ENCODE results near the gene GUCY1A2.

GUCY1A2 gene

DNA sequence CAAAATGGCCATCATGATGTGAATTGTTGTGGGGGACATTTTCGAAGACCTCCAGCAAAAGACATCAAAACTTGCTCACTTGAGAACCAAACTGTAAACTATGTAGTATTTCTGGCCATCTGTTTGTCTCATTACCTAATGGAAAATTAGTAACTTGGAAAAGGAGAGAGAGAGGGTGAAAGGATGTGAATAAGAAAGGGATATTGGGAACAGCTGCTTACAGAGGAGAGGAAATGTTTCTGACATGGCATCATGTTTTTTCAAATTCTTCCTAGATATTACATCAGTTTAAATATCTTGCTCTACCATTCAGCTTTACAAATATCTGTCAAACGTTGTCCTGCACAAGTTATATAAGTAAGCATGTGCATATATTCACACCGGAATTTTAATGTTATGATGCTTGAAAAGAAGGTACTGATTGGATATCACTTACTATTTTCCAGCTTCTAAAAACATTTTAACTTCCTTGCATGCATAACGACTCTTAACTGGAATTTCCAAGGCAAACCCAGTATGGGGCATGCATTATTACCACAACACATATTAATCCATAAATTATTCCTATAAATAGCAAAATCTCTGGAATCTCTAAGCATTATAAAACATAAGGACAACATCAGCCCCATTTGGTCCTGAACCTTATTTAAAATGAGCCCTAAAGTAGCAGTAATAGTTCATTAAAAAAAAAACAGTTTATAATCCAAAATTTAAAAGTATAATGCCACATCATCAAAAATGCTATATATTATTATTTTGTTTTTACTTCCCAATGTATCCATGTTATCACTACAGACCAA lies 20.0 kb downstream of the GUCY1A2 start:
- DNase-seq = no peak

DNA sequence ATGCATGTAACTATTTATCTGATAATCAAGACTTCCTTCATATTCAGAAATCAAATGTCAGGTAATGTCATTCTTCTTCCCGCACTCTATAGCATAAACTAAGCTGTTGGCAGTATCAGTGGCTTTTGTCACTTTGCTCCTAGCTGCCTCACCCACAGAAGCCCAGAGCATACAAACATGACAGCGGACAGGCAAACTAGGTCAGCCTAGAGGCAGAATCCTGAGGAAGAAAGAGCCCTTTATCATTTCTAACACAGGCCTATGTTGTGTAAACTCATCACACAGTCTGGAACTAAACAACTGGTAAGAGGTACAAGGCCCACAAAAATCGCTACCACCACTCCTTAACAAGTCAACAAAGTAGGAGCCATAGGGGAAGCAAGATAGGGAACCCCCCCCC lies 21.0 kb downstream of the GUCY1A2 start:
- DNase-seq = no peak

DNA sequence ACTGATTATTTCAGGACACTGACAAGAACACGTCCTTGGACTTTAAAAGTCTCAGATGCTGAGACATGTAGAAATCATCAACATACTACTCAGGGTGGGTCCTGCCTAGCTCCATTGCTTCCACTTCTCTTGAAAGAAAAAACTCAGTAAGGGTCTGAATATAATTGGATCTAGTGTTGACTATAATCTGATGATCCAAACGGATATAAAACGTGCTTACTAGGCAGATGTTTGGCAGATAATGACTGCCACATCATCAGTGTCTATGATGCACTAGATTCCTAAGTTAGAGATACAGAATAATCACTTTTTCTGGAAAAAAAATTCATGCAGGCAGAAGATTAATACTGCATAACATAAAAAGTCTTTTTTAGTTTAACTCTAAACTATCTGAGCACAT lies 21.6 kb downstream of the GUCY1A2 start:
- no peak for DNase-seq

DNA sequence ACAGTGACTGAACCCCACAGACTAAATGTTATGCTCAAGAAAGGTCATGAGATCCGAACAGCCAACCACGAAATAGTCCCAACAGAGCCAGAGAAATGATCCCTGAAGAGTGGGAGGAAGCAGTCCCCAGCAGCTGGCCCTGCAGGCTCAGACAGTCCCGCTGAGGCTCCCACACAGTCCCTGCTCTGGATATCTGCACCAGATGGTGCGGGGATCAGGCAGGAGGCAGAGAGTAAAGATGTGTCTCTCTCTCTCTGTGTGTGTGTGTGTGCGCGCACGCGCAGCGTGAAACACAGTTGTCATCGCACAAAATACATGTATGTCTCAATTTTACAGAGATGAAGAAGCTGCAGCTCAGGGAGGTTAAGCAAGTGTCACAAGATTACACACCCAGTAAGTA lies 27.9 kb downstream of the GUCY1A2 start:
- DNase-seq = no peak

DNA sequence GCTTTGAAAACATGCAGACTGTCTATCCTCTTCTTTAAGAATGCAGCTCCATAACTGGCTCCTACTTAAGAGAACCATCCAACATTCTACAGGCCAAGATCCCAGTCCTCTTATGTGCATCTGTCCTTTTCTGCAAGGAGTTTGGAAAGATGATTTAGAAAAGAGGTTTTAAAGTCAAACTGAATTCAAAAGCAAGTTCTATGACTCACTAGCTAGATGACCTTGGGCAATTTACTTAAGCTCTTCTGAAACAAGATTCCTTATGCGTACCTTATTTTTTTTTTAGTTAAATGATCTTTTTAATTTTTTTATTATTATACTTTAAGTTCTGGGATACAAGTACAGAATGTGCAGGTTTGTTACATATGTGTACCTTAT lies 29.2 kb downstream of the GUCY1A2 start:
- no peak for DNase-seq

DNA sequence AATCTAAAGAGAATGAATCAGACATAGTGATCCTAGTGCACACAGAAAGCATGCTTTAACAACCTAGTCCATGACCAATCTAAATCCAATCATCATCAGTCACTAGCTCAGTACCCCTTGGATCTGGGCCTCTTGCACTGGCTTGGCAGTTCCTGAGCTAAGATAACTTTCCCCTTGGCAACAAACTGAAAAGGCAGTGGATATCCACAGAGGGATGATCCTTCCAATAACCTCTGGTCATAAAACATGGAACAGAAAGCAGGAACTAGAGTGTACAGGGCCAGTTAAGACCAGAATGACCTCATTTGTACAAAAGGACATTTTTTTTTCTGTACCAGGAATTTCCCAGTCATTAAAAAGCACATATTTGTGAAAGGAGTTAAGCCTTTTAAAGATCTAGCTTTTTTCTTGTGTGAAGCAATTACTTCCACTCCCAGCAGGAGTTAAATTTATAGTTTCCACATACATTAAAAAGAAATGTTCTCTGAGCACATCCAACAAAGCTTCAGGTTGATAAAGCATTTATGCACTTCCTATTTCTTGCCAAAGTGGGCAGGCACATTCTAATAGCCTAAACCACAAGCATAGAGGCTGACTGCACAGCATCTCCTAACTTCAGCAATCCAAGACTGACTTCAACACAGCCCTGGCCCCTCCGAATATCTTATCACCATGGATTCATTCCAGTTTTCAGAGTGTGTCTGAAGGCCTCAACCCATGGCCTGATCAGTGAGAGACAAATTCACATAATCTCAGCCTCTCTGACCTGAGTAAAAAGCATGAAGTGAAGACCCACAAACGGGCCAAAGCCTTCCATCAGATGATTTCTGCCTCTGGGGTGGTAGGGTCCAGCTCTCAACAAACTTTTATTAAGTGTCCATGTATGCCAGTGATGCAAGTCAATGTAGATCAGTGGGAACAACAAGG lies 29.9 kb downstream of the GUCY1A2 start:
- DNase-seq = peak; percentile 23 to 53

DNA sequence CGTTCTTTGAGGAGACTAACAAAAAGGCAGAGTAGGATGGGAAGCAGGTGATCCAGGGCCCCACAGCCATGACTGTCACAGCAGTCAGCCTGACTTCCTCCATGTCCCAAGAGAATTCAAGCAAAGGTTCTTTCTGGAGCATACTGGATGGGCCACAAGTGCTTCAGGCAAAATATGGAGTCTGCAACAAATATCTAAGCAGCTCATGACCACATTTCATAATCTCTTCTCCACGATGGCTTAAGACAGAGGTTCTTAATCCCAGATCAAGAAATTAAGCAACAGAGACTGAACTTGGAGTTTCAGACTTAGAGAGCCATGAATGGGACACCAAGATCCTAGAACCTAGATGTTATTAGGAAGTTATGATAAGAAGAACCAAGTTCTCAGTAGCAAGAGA lies 31.6 kb downstream of the GUCY1A2 start:
- DNase-seq = no peak

DNA sequence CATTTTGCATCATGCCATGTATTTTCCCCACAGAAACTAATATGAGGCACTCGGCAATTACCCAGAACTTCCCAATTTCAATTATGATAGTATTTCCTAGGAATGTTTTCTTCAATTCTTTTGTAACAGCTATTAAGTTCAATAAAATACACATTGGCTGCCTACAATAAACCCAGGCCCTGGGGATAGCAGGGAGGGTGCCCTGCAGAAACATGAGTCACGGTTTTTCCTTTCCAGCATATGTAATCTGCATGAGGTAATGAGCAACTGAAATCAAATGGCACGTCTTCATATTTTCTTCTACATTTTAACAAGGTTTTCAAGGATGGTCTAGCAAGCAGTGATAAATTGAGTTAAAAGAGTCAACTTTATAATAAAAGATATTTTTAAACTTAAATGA lies 32.0 kb downstream of the GUCY1A2 start:
- no peak for DNase-seq

DNA sequence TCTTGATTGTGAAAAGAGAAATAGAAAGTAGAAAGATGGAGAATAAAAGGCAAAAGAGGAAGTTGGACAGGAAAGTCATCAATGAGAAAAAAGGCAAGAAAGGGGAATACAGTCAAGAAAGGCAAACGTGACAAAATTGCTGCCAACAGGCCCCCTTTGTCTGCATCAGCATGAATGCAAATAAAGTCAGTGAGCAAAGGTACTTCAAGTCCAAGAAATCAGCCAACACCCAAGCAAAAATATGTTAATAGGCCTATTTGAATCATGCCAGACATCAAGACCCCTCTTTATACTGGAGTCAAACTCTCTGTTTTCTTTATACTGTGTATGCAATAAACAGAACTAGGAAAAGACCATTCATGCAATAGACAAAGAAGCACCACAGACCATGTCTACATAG lies 34.3 kb downstream of the GUCY1A2 start:
- no peak for DNase-seq

DNA sequence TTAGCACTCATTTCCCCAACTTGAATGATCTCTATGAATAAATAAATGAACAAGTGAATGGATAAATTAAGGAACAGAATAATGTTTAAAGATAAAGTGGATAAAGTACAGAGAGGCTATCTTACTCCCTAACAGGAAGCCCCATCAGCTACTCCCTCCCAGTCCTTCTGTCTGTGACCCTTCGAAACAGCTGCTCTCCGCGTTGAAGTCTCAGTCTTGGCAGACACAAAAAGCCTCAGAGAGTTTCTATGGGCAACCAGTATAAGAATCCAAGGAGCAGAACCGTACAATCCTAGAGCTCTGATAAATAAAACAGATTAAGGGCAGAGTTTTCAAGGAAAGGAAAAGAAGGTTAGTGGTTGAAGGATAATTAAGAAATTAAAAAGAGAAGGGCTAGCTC lies 35.0 kb downstream of the GUCY1A2 start:
- no peak for DNase-seq

DNA sequence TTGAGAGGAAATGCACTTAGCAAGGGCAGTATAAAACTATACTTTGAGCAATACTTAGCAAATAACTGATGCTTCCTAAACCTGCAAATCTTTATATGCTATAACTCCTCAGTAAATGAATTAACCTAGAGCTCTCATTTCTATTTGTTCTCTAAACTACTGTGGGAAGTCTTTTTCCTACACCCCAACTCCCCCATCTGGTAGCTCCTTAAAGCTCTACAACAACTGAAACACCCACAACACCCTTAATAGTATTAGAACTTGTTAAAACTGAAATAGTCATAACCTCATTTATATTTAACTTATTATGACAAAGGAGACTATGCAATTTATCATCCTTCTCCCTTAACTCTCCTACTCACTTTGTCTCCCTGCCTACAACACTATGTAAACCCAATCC lies 43.4 kb downstream of the GUCY1A2 start:
- no peak for DNase-seq

DNA sequence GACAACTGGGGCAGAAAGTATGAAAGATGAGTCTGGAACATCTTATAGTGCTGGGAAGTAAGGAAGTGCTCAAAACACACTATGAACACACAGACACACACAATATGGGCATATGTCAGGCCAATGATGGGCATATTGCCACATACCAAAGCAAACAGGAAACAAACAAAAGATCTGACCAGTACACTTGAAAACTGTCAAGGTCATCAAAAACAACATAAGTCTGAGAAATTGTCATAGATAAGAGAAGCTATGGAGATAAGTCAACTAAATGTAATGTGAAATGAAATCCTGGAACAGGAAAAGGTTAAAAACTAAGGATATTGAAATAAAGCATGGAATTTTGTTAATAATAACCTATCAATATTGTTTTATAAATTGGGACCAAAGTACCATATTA lies 46.4 kb downstream of the GUCY1A2 start:
- DNase-seq = no peak

DNA sequence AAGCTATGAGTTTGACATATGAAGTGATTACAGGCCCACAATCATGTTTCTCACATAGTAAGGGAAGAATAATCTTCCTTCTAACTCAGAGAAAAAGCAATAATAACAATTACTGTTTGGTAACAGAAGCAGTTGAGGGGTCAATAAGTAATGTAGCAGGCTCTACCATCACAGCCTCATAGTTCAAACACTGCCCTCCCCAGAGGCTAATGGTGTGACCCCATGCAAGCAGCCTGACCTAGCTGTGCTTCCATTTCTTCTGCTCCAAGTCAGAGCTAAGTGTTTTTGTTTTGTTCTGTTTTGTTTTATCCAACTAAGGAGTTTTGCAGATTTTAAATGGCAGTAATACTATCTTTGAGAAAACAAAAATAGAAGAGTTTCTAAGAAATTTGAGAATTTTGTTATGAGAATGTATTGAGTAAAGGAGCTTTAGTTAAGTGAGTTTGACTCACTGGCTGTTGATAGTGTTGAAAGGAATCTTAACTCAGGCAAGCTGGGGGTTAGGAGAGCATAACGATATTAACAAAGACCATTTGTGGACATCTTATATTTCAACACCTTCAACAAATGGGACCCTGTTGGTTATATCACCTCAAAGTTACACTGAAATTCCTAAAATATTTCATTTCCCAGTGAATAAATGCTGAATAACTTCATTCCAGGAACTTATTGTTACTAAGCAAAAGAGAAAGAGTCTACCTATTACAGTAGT lies 48.5 kb downstream of the GUCY1A2 start:
- DNase-seq = no peak

DNA sequence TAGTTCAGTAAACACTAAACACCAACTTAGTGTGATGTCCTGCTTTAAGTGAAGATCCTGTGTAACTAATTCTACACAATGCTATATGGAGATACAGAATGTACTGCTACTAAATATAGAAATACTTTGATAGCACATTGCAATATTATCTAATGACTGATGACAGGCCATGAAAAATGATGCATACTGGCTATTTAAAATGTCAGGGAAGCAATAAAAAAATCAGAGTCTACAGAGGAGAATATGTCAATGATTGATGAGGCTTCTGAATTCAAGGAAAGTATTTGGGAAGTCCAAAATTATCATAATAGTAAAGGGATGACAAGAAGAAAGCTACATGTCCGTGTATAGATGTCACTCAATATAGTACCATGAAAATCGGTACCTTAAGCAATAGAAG lies 55.3 kb downstream of the GUCY1A2 start:
- no peak for DNase-seq

DNA sequence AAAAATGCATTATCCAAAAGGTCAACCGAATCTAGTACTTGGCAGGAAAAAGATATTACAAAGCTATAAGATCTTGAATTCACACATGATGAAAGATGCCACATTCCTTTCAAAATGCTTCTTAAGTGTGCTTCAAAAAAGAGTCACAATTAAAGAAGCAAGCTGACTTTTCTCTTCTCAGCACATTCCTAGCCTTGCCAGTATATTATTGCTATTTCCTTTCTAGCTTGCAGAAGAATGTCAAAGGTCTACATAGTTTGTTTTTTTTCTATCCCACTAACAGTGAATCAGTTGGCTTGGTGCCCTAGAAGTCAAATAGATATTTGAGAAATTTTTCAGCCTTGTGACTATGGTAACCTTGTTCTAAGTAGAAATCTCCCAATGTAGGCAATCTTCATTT lies 56.8 kb downstream of the GUCY1A2 start:
- DNase-seq = no peak

DNA sequence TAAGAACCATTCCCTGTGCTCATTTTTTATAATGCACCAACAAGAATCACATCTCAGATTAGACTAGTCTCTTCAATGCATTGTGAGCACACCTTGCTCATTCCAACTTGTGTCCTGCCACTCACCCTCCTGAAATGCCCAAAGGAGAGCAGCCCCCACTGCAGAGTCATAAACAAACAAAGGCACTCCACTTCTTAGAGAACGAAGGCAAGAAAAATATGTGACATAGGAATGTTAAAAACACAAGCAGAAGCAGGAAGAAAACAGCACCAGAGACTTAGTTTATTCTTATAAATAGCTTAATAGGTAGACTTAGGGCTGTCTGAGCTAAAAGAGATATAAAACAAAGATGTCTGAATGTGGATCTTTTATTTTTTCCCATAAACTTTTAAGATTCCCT lies 57.2 kb downstream of the GUCY1A2 start:
- no peak for DNase-seq

DNA sequence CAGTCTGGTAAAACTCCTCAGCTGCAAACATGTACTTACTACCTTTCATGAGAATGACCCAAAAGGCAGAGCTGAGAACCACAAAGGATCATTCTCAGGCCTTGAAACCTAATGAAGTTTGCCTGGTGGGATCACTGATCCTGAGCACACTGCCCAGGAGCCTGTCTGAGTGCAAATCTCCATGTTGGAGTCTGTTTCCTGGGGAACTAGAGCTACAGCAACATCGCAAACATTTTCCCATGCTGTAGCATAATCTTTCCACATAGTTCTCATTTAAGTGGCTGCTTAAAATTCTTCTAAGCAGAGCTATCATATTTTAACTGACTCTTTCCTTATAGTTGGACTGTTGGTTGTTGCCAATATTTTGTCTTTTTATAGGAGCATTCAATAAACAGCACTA lies 58.5 kb downstream of the GUCY1A2 start:
- DNase-seq = no peak

DNA sequence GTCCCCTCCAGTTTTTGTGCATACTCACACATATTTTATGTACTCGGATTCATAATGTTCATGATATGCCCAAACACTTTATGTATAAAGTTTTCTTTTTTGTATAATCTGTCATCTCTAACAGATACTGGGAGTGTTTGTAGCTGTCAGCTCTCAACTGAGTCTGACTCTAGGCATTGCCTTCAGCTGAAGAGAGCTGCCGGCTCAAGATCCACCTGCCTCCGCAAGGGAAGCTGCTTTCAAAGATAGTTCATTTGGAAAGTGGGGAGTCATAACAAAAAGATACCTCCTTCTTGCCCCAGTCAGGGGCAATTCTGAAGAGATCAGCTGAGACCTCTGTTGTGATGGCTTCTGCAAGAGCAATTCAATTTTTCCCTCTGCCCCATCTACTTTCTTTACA lies 58.9 kb downstream of the GUCY1A2 start:
- no peak for DNase-seq

DNA sequence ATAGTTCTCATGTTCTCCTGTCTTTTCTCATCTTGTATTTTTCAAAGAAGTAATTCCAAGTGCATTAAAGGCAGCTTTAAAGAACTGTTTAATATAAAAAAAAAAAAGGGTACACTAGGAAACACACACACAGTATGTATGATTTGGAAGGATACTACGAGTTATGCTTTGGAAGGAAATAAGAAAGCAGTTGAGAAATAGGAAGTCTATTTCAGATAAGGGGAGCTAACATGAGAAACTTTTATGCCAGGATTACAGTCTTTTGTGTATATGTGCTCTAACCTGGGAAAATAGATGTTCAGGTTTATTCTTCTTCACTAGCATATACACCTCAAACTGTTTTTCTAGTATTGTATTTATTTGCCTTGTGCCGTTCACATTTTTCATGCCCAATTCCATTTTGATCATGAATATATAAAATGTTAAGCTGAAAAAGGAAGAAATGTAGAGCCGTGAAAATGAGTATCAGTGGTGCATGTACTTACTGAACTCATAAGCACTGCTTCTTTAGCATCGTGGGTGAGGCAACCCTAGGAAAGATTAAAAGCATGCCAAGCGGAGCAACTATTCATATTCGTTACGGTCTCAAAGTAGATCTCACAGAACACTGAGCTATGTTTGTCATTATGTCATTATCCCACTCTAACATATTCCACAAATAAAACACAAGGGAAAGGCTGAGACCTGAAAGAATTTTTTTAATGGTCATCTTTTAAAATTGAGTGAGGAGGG lies 59.6 kb downstream of the GUCY1A2 start:
- no peak for DNase-seq

DNA sequence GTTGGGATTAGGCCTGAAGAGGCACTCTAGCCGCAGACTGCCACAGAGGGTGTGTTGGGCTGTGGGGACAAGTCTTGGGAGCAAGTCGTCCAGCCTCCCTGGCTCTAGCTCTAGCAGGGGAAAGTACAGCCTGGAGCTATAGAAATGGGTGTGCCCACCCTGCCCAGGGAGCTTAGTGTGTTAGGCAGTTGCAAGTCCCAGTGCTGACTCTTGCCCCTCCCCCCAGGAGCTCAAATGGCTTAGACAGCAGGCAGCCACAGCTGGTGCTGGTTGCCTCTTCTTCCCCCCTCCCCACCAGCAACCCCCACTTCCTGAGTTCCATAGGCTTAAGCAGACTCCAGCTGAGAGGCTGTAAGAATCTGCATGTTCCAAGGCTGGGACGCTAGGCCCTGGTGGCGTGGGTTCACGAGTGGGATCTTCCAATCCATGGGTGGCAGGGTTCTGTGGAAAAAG lies 61.2 kb downstream of the GUCY1A2 start:
- DNase-seq = no peak

DNA sequence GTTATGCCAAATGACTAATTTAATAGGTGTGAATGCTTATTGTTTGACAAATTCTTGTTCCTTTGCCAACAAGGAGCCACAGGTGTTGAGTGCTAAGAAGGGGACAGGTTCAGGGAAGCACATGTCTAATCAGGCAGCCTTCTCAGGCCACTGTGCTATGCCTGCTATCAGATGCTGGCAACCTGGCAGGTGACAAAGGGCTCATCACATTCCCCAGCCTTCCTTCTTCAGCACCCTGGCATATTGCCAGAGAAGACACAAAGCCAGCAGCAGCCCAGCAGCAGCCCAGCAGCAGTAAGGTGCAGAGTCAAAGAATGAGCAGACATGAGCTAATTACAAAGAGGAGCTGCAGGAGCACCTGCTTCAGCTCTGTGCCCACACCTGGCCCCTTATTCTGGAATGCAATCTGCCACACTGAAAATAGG lies 68.2 kb downstream of the GUCY1A2 start:
- no peak for DNase-seq

DNA sequence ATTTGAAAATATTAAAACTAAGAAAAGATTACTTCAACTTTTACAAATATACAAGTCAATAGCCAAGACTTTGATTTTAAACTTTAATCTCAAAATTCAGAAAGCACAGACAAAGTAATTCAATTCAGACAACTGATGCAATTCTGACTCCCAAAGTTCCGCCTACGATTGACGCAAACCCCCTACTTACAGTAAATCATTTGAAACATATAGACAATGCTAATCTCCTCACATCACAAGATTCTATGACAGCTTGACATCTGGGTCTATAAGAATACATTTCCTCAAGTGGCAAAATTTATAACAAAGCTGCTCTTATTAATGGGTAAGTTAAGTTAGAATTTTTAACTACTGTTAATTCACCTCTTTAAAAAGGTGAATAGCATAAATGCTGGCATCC lies 75.2 kb downstream of the GUCY1A2 start:
- DNase-seq = no peak

DNA sequence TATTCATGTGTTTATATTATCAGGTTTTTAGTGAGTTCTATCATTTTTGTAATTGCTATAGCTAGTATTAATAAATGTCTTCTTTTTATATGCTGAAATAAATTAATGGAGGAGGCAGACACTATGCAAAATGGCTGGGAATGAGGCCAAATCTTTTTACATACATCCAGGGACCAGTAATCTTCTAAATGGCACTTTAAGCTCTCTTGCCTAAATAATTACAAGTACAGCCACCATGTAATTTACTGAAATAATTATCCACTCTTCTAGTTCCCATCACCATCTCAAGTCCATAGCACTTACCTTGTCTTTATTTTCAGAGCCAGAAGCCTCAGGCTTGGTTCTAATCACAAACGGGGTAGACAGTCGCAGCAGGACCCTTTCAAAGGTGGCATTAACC lies 79.1 kb downstream of the GUCY1A2 start:
- no peak for DNase-seq

Data from inflammatory macrophage treated with lipopolysaccharide for 1 hour (primary cell).